DMS153 treated with DMSO at 0.1 percent for 48 hours (cell line): Measurements from ENCODE around the gene CAPN12.
"Not testable (repeated sequence)": the region's sequence is repeated elsewhere in the genome, so short reads cannot be mapped to it uniquely, and the experiment has no call there.

Experiments used
- DNase-seq: peaks from one replicate; lab custom pipeline; 2025; ENCODE audit not compliant: unreplicated experiment; lab: John Stamatoyannopoulos, UW

The CAPN12 gene

DNA sequence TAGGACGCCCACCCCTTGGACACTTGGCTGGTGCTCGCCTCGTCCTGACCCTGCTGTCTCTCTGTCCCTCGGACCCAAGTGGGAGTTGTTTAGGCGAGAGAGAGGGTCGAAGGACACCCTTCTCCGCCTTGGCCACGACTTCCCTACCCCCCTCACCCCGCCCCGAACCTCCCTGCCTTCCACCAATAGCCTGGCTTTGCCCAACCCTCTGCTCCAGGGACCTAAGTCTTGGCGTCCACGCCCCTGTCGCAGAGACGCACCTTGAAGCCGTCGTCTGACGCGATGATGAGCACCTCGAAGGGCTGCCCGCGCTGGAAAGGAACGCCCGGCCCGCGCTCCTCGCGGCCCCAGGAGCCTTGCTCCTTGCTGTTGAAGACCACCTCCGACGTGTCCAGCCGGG, 27.3 kb upstream of the CAPN12 start:
- DNase-seq = not testable (repeated sequence)

DNA sequence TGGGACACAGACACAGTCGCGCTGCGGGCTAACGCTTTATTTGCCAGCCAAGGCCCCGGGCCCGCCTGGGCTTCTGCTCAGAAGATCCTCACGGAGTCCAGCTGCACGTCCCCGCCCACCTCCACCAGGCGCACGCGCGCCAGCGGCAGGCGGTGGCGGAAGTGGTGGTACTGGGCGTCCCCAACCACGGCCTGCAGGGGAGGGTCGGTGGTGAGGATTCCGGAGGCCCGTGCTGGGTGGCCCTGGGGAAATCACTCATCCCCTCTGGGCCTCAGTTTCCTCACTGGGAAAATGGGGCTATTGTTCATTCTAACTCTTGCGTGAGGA, 26.6 kb upstream of the CAPN12 start:
- DNase-seq = not testable (repeated sequence)

DNA sequence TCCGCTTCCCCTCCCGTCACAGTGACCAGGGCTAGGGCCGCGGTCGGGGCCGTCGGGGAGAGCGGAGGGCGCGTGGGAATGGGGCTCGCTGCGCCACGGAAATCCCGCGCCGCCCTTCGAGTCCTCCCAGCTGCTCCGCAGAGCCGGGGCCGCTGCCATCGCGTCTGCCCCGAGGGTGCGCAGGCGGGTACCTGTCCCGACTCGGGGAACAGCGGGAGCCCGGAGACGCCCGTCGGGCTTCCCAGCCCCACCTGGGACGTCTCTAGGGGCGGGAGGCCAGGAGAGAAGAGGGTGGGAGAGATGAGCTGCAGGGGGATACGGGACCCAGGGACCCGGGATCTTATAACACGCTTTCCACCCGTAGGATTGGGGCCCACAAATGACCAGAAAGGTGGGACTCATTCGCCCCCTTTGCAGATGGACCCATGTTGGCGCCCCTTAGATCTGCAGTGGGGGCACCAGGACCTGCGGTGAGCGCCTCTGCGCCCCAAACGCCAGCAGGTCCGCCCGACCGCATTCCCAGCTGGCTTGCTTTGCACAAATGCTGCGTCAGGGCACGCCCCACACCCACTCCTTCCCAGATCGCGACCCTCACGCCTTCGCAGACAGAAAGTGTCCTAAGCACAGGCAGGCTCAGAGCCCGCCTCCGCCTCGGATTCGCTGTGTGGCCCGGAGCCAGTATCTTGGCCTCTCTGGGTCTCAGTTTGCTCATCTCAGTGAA, 26.1 kb upstream of the CAPN12 start:
- not testable (repeated sequence) for DNase-seq

DNA sequence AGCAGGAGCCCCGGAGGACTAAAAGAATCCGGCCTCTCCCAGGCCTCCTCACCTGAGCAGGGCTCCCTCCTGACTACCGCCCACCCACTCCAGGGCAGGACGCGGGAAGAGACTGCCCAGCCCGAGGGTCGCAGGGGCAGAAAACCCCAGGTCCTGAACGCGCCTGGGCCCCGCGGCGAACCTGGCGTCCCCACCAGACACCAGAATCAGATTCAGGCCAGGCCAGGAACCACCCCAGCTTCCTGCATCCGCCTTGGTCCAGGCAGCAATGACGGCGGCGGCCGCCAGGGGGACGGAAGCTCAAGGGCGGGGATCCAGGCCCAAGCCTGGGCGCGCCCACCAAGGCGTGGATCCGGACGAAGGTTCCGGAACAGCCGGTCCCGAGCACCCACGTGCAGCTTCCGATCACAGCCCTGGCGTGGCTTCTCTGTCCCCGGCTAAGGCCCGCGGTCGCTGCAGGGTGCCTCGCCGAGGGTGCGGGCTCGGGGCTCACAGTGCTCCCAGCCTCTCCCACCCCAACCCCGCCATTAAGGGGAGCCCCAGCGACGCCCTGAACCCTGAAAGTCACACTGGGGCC, 25.4 kb upstream of the CAPN12 start:
- peak; percentile 12 for DNase-seq

DNA sequence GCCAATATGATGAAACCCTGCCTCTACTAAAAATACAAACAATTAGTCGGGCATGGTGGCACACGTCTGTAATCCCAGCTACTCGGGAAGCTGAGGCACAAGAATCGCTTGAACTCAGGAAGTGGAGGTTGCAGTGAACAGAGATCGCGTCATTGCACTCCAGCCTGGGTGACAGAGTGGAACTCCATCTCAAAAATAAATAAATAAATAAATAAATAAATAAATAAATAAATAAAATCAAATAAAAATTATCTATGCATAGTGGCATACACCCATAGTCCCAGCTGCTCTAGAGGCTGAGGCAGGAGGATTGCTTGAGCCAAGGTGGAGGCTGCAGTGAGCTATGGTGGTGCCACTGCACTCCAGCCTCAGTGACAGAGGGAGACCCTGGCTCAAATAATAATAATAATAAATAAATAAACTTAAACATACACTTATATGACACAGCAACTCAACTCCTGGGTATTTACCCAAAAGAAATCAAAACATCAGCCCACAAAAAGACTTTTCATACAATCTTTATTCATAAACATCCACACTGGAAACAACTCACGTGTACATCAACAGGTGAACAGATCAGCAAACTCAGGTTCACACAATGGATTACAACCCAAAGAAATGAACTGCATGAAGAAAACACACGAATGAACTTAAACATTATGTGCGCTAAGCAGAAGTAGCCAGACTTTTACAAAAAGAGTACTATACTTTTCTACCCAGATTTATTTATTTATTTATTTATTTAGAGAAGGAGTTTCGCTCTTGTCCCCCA, 22.2 kb upstream of the CAPN12 start:
- no peak for DNase-seq

DNA sequence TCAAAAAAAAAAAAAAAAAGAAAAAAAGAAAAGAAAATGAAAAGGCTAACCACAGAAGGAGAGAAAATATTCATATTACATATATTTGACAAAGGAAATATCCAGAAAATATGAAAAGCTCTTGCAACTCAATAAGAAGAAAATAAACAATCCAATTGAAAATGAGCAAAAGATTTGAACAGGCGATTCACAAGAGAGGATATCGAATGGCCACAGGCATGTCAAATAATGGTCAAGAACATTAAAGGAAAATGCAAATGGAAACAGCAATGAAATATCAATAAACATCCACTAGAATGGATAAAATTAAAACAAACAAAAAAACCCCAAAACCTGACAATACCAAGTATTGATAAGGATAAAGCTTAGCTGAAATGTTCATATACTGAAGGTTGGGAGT, 20.9 kb upstream of the CAPN12 start:
- DNase-seq = no peak

DNA sequence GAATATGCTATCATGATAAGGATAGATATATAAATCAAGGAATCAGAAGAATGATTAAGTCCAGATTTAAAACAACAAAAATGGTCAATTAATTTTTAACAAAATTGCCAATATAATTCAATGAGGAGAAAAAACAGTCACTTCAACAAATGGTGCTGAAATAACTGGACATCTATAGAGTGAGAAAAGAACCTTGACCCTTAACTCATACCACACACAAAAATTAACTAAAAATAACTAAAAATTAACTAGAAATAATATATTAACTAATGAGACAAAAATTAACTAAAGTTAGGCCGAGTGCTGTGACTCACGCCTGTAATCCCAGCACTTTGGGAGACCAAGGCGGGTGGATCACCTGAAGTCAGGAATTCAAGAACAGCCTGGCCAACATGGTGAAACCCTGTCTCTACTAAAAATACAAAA, 19.5 kb upstream of the CAPN12 start:
- DNase-seq = no peak

DNA sequence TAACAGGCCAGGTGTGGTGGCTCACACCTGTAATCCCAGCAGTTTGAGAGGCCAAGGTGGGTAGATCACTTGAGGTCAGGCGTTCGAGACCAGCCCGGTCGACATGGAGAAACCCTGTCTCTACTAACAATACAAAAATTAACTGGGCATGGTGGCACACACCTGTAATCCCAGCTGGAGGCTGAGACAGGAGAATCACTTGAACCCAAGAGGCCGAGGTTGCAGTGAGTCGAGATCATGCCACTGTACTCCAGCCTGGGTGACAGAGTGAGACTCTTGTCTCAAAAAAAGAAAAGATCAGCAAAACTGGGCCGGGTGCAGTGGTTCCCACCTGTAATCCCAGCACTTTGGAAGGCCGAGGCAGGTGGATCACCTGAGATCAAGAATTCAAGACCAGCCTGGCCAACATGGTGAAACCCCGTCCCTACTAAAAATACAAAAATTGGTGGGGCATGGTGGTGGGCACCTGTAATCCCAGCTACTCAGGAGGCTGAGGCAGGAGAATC, 17.7 kb upstream of the CAPN12 start:
- DNase-seq = not testable (repeated sequence)

DNA sequence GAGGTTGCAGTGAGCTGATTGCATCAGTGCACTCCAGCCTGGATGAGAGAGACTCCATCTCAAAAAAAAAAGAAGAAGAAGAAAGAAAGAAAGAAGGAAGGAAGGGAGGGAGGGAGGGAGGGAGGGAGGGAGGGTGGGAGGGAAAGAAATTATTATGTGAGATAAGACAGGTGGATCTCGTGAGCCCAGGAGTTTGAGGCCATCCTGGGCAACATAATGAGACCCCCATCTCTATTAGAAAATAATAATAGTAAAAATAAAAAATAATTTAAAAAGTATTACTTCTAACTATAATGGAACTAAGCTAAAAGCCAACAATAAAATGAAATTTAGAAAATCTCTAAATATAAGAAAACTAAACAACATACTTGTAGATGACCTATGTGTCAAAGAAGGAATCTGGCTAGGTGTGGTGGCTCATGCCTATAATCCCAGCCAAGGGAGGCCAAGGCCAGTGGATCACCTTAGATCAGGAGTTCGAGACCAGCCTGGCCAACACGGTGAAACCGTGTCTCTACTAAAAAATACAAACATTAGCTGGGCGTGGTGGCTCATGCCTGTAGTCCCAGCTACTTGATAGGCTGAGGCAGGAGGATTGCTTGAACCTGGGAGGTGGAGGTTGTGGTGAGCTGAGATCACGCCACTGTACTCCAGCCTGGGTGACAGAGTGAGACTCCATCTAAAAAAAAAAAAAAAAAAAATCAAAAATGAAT, 16.7 kb upstream of the CAPN12 start:
- DNase-seq = not testable (repeated sequence)

DNA sequence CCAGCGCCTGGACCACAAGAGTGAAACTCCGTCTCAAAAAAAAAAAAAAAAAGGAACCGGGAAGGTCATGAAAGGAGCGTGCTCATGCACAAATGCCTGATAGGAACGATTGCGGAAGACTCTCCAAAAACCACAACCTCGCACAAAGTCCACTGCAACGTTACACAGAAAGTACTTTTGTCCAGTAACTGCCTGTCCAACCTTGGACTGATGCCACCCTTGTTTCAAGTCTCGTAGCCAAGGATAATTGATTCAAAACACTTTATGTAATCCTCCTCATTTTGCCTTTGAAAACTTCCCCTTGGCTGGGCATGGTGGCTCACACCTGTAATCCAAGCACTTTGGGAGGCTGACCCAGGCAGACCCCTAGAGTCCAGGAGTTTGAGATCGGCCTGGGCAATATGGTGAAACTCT, 15.3 kb upstream of the CAPN12 start:
- no peak for DNase-seq

DNA sequence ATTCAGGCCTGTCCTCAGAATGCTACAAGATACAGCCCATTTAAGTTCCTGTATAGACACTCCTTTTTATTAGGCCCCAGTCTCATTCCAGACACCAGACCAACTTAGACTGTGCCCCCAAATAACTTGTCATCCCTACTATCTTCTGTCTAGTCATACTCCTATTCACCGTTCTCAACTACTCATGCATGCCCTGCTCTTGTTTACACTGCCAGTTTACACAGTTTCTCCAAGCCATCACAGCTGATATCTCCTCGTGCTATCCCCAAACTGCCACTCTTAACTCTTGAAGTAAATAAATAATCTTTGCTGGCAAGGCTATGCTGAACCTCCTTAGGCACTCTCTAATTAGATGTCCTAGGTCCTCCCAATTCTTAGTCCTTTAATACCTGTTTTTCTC, 9.9 kb upstream of the CAPN12 start:
- DNase-seq = not testable (repeated sequence)

DNA sequence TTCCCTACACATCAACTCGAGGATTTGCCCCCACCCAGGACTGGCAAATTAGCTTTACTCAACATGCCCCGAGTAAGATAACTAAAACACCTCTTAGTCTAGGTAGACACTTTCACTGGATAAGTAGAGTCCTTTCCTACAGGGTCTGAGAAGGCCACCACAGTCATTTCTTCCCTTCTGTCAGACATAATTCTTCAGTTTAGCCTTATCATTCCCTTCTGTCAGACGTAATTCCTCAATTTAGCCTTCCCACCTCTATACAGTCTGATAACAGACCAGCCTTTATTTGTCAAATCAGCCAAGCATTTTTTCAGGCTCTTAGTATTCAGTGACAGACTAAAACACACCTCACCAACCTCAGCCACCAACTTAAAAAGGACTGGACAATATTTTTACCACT, 9.5 kb upstream of the CAPN12 start:
- DNase-seq = not testable (repeated sequence)

DNA sequence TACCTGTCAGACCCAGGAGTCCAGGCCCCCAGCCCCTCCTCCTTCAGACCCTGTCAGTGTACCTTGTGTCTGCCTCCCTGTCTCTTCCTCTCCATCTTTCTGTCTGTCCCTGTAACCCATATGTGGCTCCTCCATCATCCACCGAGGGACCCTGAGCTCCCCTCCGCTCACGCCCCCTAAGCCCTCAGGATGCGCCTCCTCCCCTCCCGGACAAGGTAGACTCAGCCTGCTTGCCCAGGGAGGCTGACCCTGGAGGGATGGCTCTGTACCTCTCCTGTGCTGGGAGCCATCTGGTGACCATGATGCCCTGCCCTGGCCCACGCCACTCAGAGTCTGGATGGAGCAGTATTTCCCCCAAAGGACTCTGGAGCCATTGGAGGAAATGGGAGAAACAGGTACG, 1.0 kb upstream of the CAPN12 start:
- no peak for DNase-seq

DNA sequence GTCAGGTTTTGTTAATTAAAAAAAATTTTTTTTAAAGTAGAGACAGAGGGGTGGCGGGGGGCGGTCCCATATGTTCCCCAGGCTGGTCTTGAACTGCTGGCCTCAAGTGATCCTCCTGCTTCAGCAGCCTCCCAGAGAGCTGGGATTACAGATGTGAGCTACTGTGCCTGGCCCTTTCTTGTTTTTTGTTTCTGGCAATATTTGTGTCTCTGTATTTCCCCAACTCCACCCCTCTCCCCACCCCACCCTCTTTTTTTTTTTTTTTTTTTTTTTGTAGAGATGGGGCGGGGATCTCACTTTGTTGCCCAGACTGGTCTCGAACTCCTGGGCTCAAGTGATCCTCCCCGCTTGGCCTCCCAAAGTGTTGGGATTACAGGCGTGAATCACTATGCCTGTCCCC, 600 bp upstream of the CAPN12 start:
- DNase-seq = no peak

DNA sequence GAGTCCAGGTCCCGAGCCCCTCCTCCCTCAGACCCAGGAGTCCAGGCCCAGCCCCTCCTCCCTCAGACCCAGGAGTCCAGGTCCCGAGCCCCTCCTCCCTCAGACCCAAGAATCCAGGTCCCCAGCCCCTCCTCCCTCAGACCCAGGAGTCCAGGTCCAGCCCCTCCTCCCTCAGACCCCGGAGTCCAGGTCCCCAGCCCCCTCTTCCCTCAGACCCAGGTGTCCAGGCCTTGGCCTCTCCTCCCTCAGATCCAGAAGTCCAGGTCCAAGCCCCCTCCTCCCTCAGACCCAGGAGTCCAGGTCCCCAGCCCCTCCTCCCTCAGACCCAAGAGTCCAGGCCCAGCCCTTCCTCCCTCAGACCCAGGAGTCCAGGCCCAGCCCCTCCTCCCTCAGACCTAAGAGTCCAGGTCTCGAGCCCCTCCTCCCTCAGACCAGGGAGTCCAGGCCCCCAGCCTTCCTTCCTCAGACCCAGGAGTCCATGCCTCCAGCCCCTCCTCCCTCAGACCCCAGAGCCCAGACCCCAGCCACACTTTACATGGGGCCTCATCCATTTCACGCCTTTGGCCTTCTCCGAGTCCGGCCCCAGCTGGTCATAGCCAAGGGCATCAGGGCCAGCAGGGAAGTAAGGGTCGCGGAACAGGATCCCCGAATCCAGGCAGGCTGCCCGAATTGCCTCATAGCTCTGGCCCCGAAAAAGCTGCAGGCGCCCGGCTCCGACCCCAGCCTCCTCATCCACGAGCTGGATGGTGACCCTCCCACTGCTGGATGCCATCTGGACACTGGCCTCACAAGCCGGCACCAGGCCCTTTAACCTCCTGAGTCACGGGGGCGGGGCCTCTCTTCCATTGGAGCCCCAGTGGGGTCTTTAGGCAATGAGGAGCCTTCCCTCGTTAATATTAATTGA, 628 bp downstream of the CAPN12 start:
- no peak for DNase-seq

DNA sequence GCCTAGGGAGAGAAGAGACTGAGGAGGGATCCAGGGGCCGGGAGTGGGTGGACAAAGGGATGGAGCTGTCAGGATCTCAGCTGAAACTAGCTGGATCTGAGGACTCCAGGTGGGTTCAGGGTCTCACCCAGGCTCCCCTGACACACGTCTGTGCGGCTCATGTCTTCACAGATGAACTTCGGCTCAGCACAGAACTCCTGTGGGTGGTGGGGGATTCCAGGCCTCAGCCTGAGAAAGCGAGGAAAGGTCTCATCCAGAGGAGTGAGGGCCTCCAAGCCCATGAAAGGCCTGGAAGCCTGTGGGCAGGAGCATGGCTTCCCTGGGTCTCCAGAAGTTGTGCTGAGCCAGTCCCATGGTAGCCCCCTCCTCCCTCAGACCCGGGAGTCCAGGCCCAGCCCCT, 1.4 kb downstream of the CAPN12 start:
- no peak for DNase-seq

DNA sequence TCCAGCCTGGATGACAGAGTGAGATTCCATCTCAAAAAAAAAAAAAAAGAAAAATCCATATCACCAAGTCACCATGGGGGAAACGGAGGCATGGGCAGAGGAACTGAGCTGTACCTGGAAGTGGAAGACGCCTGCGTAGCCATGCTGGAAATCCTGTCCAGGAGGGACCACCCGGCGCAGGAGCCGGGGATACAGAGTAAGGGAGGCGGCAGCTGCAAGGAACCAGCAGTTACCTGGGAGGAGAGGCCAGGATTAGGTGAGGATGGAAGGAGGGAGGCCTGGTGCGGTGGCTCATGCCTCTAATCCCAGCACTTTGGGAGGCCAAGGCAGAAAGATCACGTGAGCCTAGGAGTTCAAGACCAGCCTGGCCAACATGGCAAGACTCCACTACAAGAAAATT, 2.0 kb downstream of the CAPN12 start:
- DNase-seq = no peak

DNA sequence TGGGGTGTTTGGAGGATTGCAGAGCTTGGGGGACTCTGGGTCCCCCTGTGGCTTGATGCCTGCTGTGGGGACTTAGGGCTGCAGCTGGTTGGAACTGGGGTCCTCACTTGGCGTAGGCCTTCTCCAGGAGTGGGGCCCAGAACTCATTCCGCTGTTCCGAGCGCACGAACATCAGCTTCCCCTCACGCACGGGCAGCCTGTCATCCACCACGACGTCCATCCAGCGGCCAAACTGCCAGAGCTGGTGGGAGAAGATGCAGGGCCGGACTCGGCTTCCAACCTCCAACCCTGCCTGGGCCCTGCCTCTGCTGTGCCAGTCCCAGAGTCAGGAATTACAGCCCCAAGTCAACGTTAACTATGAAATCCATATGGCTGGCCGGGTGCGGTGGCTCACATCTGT, 2.6 kb downstream of the CAPN12 start:
- DNase-seq = no peak

DNA sequence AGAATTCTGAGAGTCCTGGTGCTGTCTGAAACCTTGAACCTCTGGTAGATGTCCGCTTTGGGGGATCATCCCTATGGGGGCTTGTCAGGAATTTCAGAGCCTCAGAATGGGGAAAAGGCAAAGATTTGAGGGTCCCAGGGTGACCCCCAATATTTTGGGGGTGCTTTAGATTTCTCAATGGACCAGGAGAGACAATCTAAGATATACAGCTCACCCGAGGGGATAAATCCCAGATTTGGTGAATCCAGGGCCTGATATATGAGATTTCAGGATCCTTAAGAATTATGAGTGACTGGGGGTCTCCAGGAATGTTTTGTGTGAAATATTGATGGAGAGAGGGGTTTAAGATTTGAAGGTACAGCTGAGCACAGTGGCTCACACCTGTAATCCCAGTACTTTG, 3.3 kb downstream of the CAPN12 start:
- no peak for DNase-seq

DNA sequence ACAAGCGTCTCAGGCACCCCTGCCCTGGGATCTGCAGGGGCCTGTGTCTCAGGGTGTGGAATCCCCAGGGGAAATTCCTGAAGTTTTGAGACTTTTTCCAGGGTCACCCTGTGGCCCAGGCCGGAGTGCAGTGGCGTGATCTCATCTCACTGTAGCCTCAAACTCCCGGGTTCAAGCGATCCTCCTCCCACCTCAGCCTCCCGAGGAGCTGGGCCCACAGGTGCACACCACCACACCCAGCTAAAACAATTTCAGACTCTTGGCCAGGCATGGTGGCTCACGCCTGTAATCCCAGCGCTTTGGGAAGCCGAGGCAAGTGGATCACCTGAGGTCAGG, 4.0 kb downstream of the CAPN12 start:
- DNase-seq = no peak
